Measurements from ENCODE around the gene LBX2.
A peak's percentile ranks its signal among the peaks of the same experiment; 100 is the strongest.

LBX2 gene

DNA sequence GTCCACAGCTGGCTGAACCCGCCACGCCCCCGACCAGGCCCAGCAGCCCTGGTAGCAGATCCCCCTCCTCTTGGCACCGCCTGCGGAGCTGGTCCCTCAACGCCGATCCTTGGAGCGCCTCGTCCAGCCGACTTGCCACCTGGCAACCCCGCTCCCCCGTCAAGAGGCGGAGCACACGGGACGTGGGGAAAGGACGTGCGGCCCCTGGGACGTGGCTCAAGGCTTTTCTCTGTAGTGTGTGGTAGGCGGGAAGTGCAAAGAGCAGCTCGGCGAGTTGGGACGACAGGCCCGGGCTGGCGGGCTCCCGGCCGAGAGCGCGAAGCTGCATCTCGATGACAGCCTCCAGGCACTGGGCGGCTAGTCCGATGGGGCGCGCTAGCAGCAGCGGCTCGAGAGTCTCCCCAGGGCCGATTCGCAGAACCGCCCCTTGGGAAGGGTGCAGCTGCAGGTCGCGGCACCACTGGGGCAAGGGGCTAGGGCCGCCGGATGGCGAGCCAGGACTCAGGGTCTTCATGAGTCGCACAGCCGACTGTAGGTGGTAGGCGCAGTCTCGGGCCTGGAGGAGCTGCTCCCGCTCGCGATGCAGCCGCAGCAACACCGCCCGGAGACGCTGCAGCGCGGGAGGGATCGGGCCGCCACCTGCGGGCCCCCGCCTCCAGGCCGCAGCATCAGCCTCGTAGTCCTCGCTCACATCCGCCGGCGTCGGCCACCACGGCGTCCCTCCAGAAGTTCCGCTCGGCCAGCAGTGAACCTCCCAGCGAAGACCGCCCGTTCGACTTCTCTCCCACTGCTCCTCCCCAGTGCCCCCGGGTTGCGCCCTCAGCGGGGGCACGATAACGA is 17.2 kb downstream of the LBX2 start:
- peak overlapping the region; percentile 87 for H3K4me3 ChIP-seq (ENCODE audit: low read depth, low read length)
- in situ Hi-C loops (cut with HindIII; ENCODE audit: low sequenced_read_pairs) = no loop called here
- no peak for TF ChIP-seq CTCF (IDR thresholded peaks at IDR 0.05; ENCODE audit: low read depth, low read length)
- no peak for DNase-seq (ENCODE audit: low read depth, low spot score)

DNA sequence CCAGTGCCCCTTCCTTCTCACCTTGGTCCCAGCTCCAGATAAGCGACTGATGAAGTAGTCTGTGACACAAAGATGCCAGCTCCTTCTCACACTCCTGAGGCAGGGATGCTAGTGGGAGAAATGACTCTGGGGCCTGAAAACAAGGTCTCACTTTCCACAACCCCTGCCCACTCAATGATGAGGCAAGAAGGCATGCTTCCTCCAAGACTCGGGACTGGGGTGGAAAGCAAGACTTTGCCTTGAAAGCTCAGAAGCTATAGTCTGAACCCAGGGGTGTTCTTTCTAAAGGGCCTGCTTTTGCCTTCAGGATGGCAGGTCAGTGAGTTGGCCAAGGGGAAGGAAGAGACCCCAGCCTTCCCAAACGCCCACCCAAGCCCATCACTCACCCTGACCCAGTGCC is 18.0 kb downstream of the LBX2 start:
- peak overlapping the region; percentile 87 for H3K4me3 ChIP-seq (ENCODE audit: low read depth, low read length)
- in situ Hi-C loops (cut with HindIII; ENCODE audit: low sequenced_read_pairs) = no loop called here
- TF ChIP-seq CTCF (IDR thresholded peaks at IDR 0.05; ENCODE audit: low read depth, low read length) = no peak
- no peak for DNase-seq (ENCODE audit: low read depth, low spot score)

DNA sequence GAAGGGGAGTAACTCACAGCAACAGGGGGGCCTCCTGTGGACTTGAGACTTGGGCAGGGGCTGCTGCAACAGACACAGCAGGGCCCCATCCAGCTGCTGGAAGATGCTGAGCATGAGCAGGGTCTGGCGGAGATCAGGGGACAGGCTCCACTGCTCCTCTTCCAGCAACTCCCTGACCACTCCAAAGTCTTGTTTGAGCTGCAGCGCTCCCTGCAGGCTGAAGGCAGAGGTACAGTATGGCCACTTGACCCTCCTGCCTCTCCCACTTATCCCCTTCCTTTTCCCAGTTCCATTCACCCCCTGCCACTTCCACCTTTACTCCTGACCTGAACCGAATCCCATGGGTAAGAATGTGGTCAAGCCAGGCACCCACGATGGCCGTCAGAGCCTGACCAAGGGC is 24.5 kb downstream of the LBX2 start:
- in situ Hi-C loops (cut with HindIII; ENCODE audit: low sequenced_read_pairs) = no loop called here

GRCh38 chr2:74474481-74474880 is 24.9 kb downstream of the LBX2 start:
- in situ Hi-C loops (cut with HindIII; ENCODE audit: low sequenced_read_pairs) = no loop called here
- DNase-seq (ENCODE audit: low read depth, low spot score) = no peak
- TF ChIP-seq CTCF (IDR thresholded peaks at IDR 0.05; ENCODE audit: low read depth, low read length) = no peak
- H3K4me3 ChIP-seq (ENCODE audit: low read depth, low read length) = no peak overlapping the region

More for the DNA sequence above, 24.5 kb downstream of the LBX2 start:
- TF ChIP-seq CTCF (IDR thresholded peaks at IDR 0.05; ENCODE audit: low read depth, low read length) = peak; percentile 40
- no peak overlapping the region for H3K4me3 ChIP-seq (ENCODE audit: low read depth, low read length)
- DNase-seq (ENCODE audit: low read depth, low spot score) = no peak

GRCh38 chr2:74472945-74473258 is 26.5 kb downstream of the LBX2 start:
- in situ Hi-C loops (cut with HindIII; ENCODE audit: low sequenced_read_pairs) = no loop called here
- peak overlapping the region; percentile 64 for H3K4me3 ChIP-seq (ENCODE audit: low read depth, low read length)
- DNase-seq (ENCODE audit: low read depth, low spot score) = no peak
- no peak for TF ChIP-seq CTCF (IDR thresholded peaks at IDR 0.05; ENCODE audit: low read depth, low read length)

DNA sequence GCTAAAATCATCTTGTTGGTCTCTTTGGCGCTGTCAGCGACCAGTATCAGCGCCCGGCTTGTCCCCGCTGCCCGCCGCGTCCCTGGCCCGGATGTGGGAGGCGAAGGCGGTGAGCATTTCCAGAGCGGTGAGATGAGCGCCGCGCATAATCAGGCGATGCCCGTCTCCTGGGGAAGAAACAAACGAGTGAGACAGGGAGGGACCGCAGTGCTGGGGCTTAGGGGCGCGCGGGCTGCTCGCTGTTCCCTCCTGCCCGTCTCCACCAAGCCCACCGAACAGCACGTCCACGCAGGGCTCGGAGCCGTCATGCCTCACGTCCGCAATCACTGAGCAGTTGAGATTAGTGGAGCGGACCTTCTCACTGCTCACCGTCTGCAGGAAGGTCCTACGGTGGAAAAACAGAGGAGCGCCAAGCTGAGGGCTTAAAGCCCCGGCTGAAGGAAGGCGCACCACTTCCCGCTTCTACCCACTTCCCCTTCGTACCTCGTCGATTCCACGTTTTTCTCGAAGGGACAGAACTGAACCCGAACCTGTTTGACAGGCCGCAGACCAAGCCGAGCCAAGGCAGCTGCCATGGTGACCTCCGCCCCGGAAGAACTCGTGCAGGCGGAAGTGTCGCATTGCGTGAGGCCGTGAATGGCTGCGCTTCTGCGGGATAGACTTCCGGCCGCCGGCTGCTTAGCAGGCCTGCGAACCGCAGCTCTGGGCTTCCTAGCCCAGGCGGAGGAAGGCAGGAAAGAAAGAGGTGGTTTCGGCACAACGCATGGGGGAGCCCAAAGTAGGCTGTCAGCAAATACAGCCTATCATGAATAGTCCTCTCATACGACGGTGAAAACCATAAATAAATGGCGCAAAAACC is 27.1 kb downstream of the LBX2 start, which contains the start of gene MRPL53:
Gene MRPL53 (minus strand): TSS at position 595 of the 859 bp plus-strand sequence. CDS start 20 bp downstream, at position 575.
- in situ Hi-C loops (cut with HindIII; ENCODE audit: low sequenced_read_pairs) = no loop called here
- H3K4me3 ChIP-seq (ENCODE audit: low read depth, low read length) = peak within 1 kb of the TSS; percentile 64
- no peak for TF ChIP-seq CTCF (IDR thresholded peaks at IDR 0.05; ENCODE audit: low read depth, low read length)
- peak; percentile 93 for DNase-seq (ENCODE audit: low read depth, low spot score)

All from astrocyte of the spinal cord (primary cell).